GM19035 (cell line): ENCODE measurements around the gene RASGRP1.
A peak's percentile ranks its signal among the peaks of the same experiment; 100 is the strongest.

Source experiments
- ATAC-seq: cut with Tn5 transposase; IDR thresholded peaks from one replicate; pipeline ENCODE4 v1.9.1; 2021; ENCODE audit not compliant: unreplicated experiment

RASGRP1 gene

GRCh38 chr15:38538328-38539007, 26.1 kb downstream of the RASGRP1 start:
- no peak for ATAC-seq

GRCh38 chr15:38536201-38536676, 28.4 kb downstream of the RASGRP1 start:
- ATAC-seq: no peak

GRCh38 chr15:38535491-38536200, 29.0 kb downstream of the RASGRP1 start:
- no peak for ATAC-seq

DNA sequence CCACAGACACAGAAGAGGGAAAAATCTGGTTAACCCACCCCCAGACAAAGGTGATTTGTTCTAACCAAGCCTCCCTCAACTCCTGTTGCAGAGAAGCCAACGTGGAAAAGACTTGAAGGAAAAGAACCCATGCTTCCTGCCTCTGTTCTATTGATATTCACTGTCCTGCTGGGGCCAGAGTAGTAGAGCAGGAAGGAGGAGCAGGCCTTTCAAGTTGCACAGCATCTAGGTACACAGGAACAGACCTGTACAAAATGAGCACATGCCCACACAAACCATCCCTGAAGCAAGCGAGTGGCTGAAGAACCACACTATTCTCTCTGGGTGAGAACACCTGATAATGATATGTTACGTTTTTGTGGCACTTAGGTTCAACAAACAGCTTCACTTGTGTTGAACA, 29.9 kb downstream of the RASGRP1 start:
- ATAC-seq: no peak

DNA sequence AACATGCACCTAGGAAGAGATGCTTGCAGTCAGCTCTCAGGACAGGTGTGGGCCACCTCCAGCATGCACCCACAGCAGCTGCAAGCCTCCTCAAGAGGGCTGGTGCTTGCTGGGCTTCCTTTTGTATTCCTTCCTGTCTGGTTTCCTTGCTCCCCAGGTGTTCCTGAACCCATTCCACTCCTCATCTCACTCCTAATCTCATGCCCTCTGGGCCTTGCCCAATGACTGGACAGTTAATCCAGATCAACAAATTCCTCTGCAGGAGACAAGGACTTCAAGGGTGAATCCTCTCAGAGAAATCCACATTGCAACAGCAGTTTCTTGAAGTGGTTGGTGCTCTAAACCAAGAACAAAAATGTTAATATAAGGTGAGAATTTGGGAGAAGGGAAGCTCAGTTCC, 30.7 kb downstream of the RASGRP1 start:
- ATAC-seq: no peak

DNA sequence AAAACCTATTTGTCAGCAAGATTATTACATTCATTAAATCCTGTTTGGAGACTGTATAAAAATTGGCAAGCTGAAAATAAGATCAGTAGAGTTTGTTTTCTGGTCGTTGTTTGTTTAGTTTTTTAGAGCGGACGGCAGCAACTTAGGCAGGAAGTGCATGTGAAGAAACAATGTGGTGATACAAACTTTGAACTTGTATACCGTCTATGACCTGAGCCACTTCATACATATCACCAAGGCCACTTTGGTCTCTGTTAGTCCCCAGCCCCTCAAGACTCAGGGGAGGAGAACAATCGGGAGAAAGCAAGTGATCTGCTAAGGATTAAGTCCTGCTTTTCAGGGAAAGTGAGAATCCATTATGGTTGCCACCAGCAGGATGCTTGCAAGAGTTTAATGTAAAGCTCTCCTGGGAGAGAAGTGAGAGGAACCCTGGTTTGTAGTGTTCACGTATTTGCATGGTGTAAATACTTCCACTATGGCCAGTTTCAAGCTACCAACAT, 31.1 kb downstream of the RASGRP1 start:
- ATAC-seq: no peak

DNA sequence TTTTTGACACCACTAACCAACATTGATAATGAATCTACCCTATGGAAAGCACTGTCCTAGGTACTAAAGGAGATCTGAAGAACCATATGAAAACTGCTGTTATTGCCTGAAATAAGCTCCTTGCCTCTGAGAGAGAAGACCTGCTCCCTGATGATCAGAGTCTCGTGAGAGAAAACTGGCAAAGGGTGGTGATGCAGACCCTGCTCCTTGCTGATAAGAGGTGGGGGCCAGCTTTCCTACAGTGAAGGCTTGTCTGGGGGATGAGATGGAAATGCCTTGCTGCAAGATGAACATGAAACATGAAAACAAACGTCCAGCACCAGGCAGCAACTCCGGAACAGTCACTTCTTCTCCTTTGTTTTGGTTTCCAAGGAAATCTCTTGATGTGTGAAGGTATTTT, 31.9 kb downstream of the RASGRP1 start:
- ATAC-seq: no peak

- no peak for ATAC-seq
These were observed 33.1 kb downstream of the RASGRP1 start for GRCh38 chr15:38531509-38531908.

GRCh38 chr15:38530113-38530512, 34.5 kb downstream of the RASGRP1 start:
- no peak for ATAC-seq

DNA sequence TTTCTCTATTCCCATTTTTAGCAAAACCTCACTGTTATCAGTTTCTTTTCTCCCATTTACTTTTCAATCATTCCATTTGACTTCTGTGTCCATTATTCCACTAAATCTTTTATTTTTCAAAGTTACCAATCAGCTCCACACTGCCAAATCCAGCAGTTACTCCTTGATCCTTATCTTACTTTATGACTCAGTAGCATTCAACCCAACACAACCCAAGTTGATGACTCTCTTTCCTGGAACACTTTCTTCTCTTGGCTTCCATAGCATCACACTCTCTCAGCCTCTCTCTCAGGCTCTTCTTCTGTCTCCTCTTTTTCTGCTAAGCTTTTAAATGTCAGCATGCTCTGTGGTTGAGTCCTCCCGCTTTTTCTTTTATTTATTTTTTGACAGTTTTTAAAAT, 36.3 kb downstream of the RASGRP1 start:
- no peak for ATAC-seq

GRCh38 chr15:38526158-38526557, 38.5 kb downstream of the RASGRP1 start:
- ATAC-seq: no peak

DNA sequence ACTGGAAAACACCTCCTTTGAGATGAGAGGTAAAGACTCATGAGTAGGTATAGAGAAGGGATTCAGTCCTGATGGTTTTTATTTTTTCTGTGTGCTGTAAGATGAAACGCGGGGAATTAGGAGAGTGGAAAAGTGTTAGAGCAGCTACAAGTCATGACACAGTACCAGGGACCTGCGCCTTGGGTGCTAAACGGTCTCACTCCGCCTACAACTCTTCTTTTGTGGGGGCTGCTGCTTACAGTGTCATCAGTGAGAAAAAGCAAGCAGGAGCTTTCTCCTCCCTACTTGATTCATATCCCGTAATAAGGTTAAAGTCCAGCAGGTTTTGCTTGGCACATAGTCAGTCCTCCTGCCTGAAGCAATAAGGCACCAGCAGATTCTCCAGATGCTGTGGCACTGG, 39.1 kb downstream of the RASGRP1 start:
- ATAC-seq: no peak

GRCh38 chr15:38524156-38524555, 40.5 kb downstream of the RASGRP1 start:
- ATAC-seq: no peak

- ATAC-seq: no peak
These were observed 41.7 kb downstream of the RASGRP1 start for GRCh38 chr15:38522922-38523321.

GRCh38 chr15:38521316-38521715, 43.3 kb downstream of the RASGRP1 start:
- ATAC-seq: no peak

GRCh38 chr15:38520035-38520434, 44.6 kb downstream of the RASGRP1 start:
- no peak for ATAC-seq

- ATAC-seq: no peak
These were observed 46.5 kb downstream of the RASGRP1 start for GRCh38 chr15:38518084-38518483.

GRCh38 chr15:38517312-38517975, 47.2 kb downstream of the RASGRP1 start:
- ATAC-seq: no peak

GRCh38 chr15:38516626-38517025, 48.0 kb downstream of the RASGRP1 start:
- ATAC-seq: no peak

- ATAC-seq: peak; percentile 83
These were observed 50.0 kb downstream of the RASGRP1 start for GRCh38 chr15:38514601-38515000.

- no peak for ATAC-seq
These were observed 51.7 kb downstream of the RASGRP1 start for GRCh38 chr15:38512901-38513300.

DNA sequence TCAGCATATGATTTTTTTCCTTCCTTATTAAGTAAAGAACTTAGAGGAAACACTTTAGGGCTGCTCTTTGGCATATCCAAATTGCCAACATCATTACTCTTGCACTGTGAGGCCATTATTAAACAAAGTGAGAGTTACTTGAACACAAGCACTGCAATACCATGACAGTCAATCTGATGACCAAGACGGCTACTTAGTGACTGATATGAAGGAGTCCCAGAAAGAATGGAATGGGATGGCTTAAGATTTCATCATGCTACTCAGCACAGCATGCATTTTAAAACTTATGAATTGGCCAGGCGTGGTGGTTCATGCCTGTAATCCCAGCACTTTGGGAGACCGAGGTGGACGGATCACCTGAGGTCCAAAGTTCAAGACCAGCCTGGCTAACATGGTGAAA, 55.5 kb downstream of the RASGRP1 start:
- ATAC-seq: no peak
